Measurements from ENCODE around the gene SDR42E2.

DNA sequence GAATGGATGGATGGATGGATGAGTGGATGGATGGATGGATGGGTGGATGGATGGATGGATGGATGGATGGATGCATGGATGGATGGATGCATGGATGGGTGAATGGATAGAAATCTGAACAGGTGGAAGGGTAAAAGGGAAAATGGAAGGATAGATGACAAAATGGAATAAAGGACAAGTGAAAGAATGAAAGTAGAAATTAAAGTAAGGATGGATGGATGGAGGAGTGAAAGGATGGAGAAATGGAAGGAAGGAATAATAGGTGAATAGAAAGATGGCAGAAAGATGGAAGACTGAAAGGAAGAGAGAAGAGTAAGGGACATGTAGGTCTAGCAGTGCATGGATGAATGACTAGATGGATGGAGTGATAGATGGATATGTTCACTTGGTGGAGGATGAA, 40.1 kb upstream of the SDR42E2 start:
- TF ChIP-seq, protein P1, sequence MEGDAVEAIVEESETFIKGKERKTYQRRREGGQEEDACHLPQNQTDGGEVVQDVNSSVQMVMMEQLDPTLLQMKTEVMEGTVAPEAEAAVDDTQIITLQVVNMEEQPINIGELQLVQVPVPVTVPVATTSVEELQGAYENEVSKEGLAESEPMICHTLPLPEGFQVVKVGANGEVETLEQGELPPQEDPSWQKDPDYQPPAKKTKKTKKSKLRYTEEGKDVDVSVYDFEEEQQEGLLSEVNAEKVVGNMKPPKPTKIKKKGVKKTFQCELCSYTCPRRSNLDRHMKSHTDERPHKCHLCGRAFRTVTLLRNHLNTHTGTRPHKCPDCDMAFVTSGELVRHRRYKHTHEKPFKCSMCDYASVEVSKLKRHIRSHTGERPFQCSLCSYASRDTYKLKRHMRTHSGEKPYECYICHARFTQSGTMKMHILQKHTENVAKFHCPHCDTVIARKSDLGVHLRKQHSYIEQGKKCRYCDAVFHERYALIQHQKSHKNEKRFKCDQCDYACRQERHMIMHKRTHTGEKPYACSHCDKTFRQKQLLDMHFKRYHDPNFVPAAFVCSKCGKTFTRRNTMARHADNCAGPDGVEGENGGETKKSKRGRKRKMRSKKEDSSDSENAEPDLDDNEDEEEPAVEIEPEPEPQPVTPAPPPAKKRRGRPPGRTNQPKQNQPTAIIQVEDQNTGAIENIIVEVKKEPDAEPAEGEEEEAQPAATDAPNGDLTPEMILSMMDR (conservative IDR thresholded peaks at IDR 0.05; ENCODE audit: low read depth, low read length) = no peak
- TF ChIP-seq POLR2A (IDR thresholded peaks at IDR 0.05; ENCODE audit: low read depth, low read length) (no peak), RFX5 (IDR thresholded peaks at IDR 0.05; ENCODE audit: low read depth, low read length) (no peak), RCOR1 (IDR thresholded peaks at IDR 0.05; ENCODE audit: insufficient replicate concordance, low read length) (no peak), BHLHE40 (IDR thresholded peaks at IDR 0.05; ENCODE audit: low read depth, low read length) (no peak), RAD21 (IDR thresholded peaks at IDR 0.05; ENCODE audit: low read length) (no peak), MXI1 (IDR thresholded peaks at IDR 0.05; ENCODE audit: borderline replicate concordance, low read depth, low read length) (no peak)
- TF ChIP-seq, protein P2, sequence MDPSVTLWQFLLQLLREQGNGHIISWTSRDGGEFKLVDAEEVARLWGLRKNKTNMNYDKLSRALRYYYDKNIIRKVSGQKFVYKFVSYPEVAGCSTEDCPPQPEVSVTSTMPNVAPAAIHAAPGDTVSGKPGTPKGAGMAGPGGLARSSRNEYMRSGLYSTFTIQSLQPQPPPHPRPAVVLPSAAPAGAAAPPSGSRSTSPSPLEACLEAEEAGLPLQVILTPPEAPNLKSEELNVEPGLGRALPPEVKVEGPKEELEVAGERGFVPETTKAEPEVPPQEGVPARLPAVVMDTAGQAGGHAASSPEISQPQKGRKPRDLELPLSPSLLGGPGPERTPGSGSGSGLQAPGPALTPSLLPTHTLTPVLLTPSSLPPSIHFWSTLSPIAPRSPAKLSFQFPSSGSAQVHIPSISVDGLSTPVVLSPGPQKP (IDR thresholded peaks at IDR 0.05; ENCODE audit: borderline replicate concordance, low read depth, low read length) = no peak

All from IMR-90 (cell line).